Adrenal gland (tissue), 12 donors: Measurements from ENCODE around the gene RASSF8. TPM values are rescaled to one million over a fixed set of nuclear protein-coding genes. Genes with fewer than 3 reads are reported as not detected.

ENCODE experiments used
- DNase-seq, 7 donors: peaks; one replicate each; pipeline ENCODE4 v3.0.0-alpha.2; 2019 to 2020
- H3K27ac ChIP-seq, 5 donors: fragments of 200-600 bp; sonication (generic) in 4 of 5; 1 replicate in 3 of 5; 2 replicates in 2 of 5; pipeline versions ENCODE4 v1.5.1 to v1.8.0; 2016 to 2020; ENCODE audit warnings: mild to moderate bottlenecking in 1 of 5
- H3K27me3 ChIP-seq: fragments of 200-600 bp; 2 replicates; pipeline ENCODE4 v1.8.0; 2021
- H3K36me3 ChIP-seq, 2 donors: fragments of 200-600 bp; replicated peaks in 1 of 2; 1 replicate in 1 of 2; 2 replicates in 1 of 2; pipeline versions ENCODE4 v1.5.1 to v1.8.0; 2018 to 2022
- H3K4me1 ChIP-seq, 2 donors: fragments of 200-600 bp; replicated peaks in 1 of 2; 1 replicate in 1 of 2; 2 replicates in 1 of 2; pipeline versions ENCODE4 v1.5.1 to v1.8.0; 2018 to 2021
- H3K4me3 ChIP-seq, 4 donors: fragments of 200-600 bp; sonication (generic) in 3 of 4; one replicate each; pipeline ENCODE4 v1.5.1; 2016 to 2018
- H3K9me3 ChIP-seq, 3 donors: fragments of 200-600 bp; sonication (generic) in 1 of 3; replicated peaks in 1 of 3; 1 replicate in 2 of 3; 2 replicates in 1 of 3; pipeline versions ENCODE4 v1.5.1 to v1.8.0; 2016 to 2021
- CTCF ChIP-seq, 6 experiments: fragments of 450-650 bp in 4 of 6; fragments of 200-600 bp in 2 of 6; sonication (generic) in 1 of 6; IDR thresholded peaks; 1 replicate in 5 of 6; 2 replicates in 1 of 6; pipeline versions ENCODE4 v1.5.1 to v1.8.0; 2016 to 2021; ENCODE audit warnings: antibody characterized with exemption in 6 of 6, mild to moderate bottlenecking in 2 of 6, moderate library complexity in 1 of 6
- POLR2A ChIP-seq, 2 donors: fragments of 450-650 bp; IDR thresholded peaks; one replicate each; pipeline ENCODE4 v1.6.1; 2017; ENCODE audit warnings: antibody characterized with exemption in 2 of 2, mild to moderate bottlenecking in 2 of 2, moderate library complexity in 1 of 2
- WGBS, 4 donors: extraction: QIAGEN DNeasy Blood & Tissue Kit in 2 of 4; methylation state at CpG; one replicate each; pipeline versions ENCODE4 v1.1.5 to v1.1.7; 2013 to 2017; 5-methylcytosine and 5-hydroxymethylcytosine counted together
- intact Hi-C, 2 donors: fragments of 100-400 bp; cut with DNase I; formaldehyde crosslinking; loops; one replicate each; pipeline versions ENCODE4 v1.14.1 to v1.15.0; 2022 to 2023
- polyA plus RNA-seq, 3 donors: library from polyadenylated mRNA; stranded (reverse); fragments of 200-250 nt in 2 of 3; fragments of 350-450 nt in 1 of 3; fragmentation: Illumina TruSeq in 1 of 3; extraction: RNeasy Lipid Tissue Mini Kit (QIAGEN cat#74804) in 1 of 3; gene quantifications; one replicate each; pipeline ENCODE4 v1.2.3, GENCODE V29; 2013 to 2014
- total RNA-seq, 9 donors: library from RNA; depleted of rRNA in 4 of 9; stranded (reverse); fragments of >200 nt in 4 of 9; fragments of 120-200 nt in 1 of 9; fragmentation: NEBNext Ultra II Directional in 1 of 9; extraction: Animal tissue kit (Norgen Biotek cat#: 25700) in 1 of 9; gene quantifications; one replicate each; pipeline versions ENCODE4 v1.1.0 to v1.2.4, GENCODE V29; 2013 to 2023
- donor health status: healthy with polysubstance abuse.
- donor health status: Bipolar disorder and iron deficiency.
- donor health status: DM: yes; HTN: yes; CAD: no.
- donor health status: DM: no; HTN: no; CAD: no.
- donor health status: DM: no; HTN: no; CAD: no.
- donor health status: DM: yes; HTN: yes; CAD: no.

Gene RASSF8
- total and polyA plus RNA-seq, 12 donors, result 6.5 to 85.7 (median 43.9) TPM

- H3K9me3 ChIP-seq, result no peaks in the 10 kb centered on the region
- H3K27me3 ChIP-seq, result no peaks in the 10 kb centered on the region
- no peak for DNase-seq
- 84 to 90% (median 87%) methylated on average over 4 of the region's 4 CpGs for WGBS, 4 donors
- TF ChIP-seq POLR2A (IDR thresholded peaks at IDR 0.05) (no peak), CTCF (IDR thresholded peaks at IDR 0.05) (no peak)
- H3K36me3 ChIP-seq, result no peaks in the 10 kb centered on the region
- no peak overlapping the region for H3K4me3 ChIP-seq
- H3K27ac ChIP-seq, result no peak overlapping the region
- intact Hi-C loops, result no loop called here
- peaks cover 6 to 23% of the 10 kb centered on the region in 2 donors for H3K4me1 ChIP-seq
Observed at GRCh38 chr12:25992026-25992782, 33.7 kb downstream of the RASSF8 start.

GRCh38 chr12:25993901-25994651 lies 35.6 kb downstream of the RASSF8 start:
- WGBS, 4 donors, result 93 to 96% (median 94%) methylated on average over 3 of the region's 3 CpGs
- Histone ChIP-seq H3K4me1 (peaks cover 6 to 23% of the 10 kb centered on the region in 2 donors), H3K9me3 (no peaks in the 10 kb centered on the region), H3K4me3 (no peak overlapping the region), H3K36me3 (no peaks in the 10 kb centered on the region), H3K27ac (peak overlapping the region in 1 of 5 donors; percentile 6), H3K27me3 (no peaks in the 10 kb centered on the region)
- intact Hi-C loops, result no loop called here
- DNase-seq, result no peak
- no peak for TF ChIP-seq POLR2A (IDR thresholded peaks at IDR 0.05)
- no peak for TF ChIP-seq CTCF (IDR thresholded peaks at IDR 0.05)

GRCh38 chr12:25994901-25995625 lies 36.6 kb downstream of the RASSF8 start:
- 80 to 90% (median 86%) methylated on average over 2 of the region's 2 CpGs for WGBS, 4 donors

More at GRCh38 chr12:25994901-25995625, 36.6 kb downstream of the RASSF8 start:
- Histone ChIP-seq H3K27ac (peak overlapping the region in 1 of 5 donors; percentile 6), H3K9me3 (no peaks in the 10 kb centered on the region), H3K4me1 (peaks cover 6 to 21% of the 10 kb centered on the region in 2 donors), H3K36me3 (no peaks in the 10 kb centered on the region), H3K27me3 (no peaks in the 10 kb centered on the region), H3K4me3 (no peak overlapping the region)
- TF ChIP-seq POLR2A (IDR thresholded peaks at IDR 0.05) (no peak), CTCF (IDR thresholded peaks at IDR 0.05) (no peak)
- intact Hi-C loops, result no loop called here
- no peak for DNase-seq
